Measurements from ENCODE around the gene TCEAL5. TPM values are rescaled to one million over a fixed set of nuclear protein-coding genes. Genes with fewer than 3 reads are reported as not detected.
"Not testable (repeated sequence)": the region's sequence is repeated elsewhere in the genome, so short reads cannot be mapped to it uniquely, and the experiment has no call there.

The TCEAL5 gene
- total RNA-seq, 1 experiment from 2014 or later, result not detected

GRCh38 chrX:103233263-103233662, 43.3 kb downstream of the TCEAL5 start:
- Mint-ChIP-seq H3K27me3 (ENCODE audit: unreplicated experiment) (peaks cover 26% of the 10 kb centered on the region), H3K4me1 (ENCODE audit: low read depth, unreplicated experiment) (no peaks in the 10 kb centered on the region), H3K27ac (ENCODE audit: unreplicated experiment) (no peak overlapping the region), H3K4me3 (ENCODE audit: low read depth, unreplicated experiment) (no peak overlapping the region), H3K9me3 (ENCODE audit: low read depth, unreplicated experiment) (no peaks in the 10 kb centered on the region), H3K36me3 (ENCODE audit: insufficient read depth, unreplicated experiment) (no peaks in the 10 kb centered on the region)
- intact Hi-C loops (cut with micrococcal nuclease; ENCODE audit: unreplicated experiment), result no loop called here
- no TSS peak for BruUV-seq (replicated peaks)
- CTCF ChIA-PET, result no interaction called here
- DNase-seq, result no peak
- TF ChIP-seq, protein P1, sequence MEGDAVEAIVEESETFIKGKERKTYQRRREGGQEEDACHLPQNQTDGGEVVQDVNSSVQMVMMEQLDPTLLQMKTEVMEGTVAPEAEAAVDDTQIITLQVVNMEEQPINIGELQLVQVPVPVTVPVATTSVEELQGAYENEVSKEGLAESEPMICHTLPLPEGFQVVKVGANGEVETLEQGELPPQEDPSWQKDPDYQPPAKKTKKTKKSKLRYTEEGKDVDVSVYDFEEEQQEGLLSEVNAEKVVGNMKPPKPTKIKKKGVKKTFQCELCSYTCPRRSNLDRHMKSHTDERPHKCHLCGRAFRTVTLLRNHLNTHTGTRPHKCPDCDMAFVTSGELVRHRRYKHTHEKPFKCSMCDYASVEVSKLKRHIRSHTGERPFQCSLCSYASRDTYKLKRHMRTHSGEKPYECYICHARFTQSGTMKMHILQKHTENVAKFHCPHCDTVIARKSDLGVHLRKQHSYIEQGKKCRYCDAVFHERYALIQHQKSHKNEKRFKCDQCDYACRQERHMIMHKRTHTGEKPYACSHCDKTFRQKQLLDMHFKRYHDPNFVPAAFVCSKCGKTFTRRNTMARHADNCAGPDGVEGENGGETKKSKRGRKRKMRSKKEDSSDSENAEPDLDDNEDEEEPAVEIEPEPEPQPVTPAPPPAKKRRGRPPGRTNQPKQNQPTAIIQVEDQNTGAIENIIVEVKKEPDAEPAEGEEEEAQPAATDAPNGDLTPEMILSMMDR (IDR thresholded peaks at IDR 0.05; ENCODE audit: unreplicated experiment), result no peak

DNA sequence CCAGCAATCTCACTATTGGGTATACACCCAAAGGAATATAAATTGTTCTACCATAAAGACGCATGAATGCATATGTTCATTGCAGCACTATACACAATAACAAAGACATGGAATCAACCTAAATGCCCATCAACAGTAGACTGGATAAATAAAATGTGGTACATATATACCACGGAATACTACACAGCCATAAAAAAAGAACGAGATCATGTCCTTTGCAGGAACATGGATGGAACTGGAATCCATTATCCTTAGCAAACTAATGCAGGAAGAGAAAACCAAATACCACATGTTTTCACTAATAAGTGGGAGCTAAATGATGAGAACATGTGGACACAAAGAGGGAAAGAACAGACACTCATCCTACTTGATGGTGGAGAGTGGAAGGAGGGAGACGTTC, 50.6 kb downstream of the TCEAL5 start:
- CTCF ChIA-PET; H3K36me3 Mint-ChIP-seq (ENCODE audit: insufficient read depth, unreplicated experiment); intact Hi-C loops (cut with micrococcal nuclease; ENCODE audit: unreplicated experiment): not testable (repeated sequence)

More for the DNA sequence above, 50.6 kb downstream of the TCEAL5 start:
- not testable (repeated sequence) for H3K27ac Mint-ChIP-seq (ENCODE audit: unreplicated experiment); H3K4me1 Mint-ChIP-seq (ENCODE audit: low read depth, unreplicated experiment); DNase-seq; H3K9me3 Mint-ChIP-seq (ENCODE audit: low read depth, unreplicated experiment); BruUV-seq (replicated peaks); H3K4me3 Mint-ChIP-seq (ENCODE audit: low read depth, unreplicated experiment)
- H3K27me3 Mint-ChIP-seq (ENCODE audit: unreplicated experiment), result peaks cover 42% of the 10 kb centered on the region

Other genes with a start within 250 kb of the TCEAL5 start
- gene BEX1, start 212.6 kb downstream of the TCEAL5 start, total RNA-seq (2022), result 9.2 and 12.9 TPM in 2 replicates
- gene NXF3, start 183.6 kb downstream of the TCEAL5 start, total RNA-seq (2022), result 0.27 TPM in 1 of 2 replicates, not detected in the other
- gene BEX4, start 61.6 kb downstream of the TCEAL5 start, total RNA-seq (2022), result not detected in 2 replicates
- gene TCEAL8, start 21.6 kb downstream of the TCEAL5 start, total RNA-seq (2022), result not detected in 2 replicates
- gene BEX2, start 34.2 kb upstream of the TCEAL5 start, total RNA-seq (2022), result 2.5 and 4.0 TPM in 2 replicates
- not detected in 2 replicates for gene TCEAL7, start 53.5 kb upstream of the TCEAL5 start, total RNA-seq (2022)
- 36.7 and 36.9 TPM in 2 replicates for gene TCEAL9, start 79.8 kb upstream of the TCEAL5 start, total RNA-seq (2022)
- gene BEX3, start 99.8 kb upstream of the TCEAL5 start, total RNA-seq (2022), result 114 and 117 TPM in 2 replicates
- gene RAB40A, start 242.7 kb upstream of the TCEAL5 start, total RNA-seq (2022), result 0.42 and 0.68 TPM in 2 replicates

Data from Calu3 (cell line).